ENCODE results near the gene MICU1.

- TF ChIP-seq POLR2A (IDR thresholded peaks at IDR 0.05) (no peak), CTCF (IDR thresholded peaks at IDR 0.05) (no peak), EP300 (IDR thresholded peaks at IDR 0.05) (no peak)
Measured at GRCh38 chr10:72435570-72435969, 190.3 kb downstream of the MICU1 start.

Data from upper lobe of left lung (tissue), 4 donors.